GM23338 (cell line): ENCODE results near the gene TMEM247. TPM values are rescaled to one million over a fixed set of nuclear protein-coding genes. Genes with fewer than 3 reads are reported as not detected.

Source experiments
- ATAC-seq: fragments of 200-7000 bp; cut with Tn5 transposase; 3 replicates; pipeline ENCODE4 v1.9.1; 2020
- DNase-seq: peaks from one replicate; pipeline ENCODE4 v3.0.0-alpha.2; 2015; ENCODE audit warnings: low spot score
- H2AFZ ChIP-seq: fragments of 200-600 bp; sonication (generic); 2 replicates; pipeline ENCODE4 v1.8.0; 2016; ENCODE audit warnings: antibody characterized with exemption, mild to moderate bottlenecking, moderate library complexity
- H3F3A ChIP-seq: fragments of 200-600 bp; sonication (generic); replicated peaks from 2 replicates; pipeline ENCODE4 v1.8.0; 2017; ENCODE audit warnings: antibody characterized with exemption, mixed run types, low read depth
- H3K27ac ChIP-seq: fragments of 200-600 bp; sonication (generic); 2 replicates; pipeline ENCODE4 v1.6.1; 2016; ENCODE audit warnings: low read depth
- H3K27me3 ChIP-seq: fragments of 200-600 bp; sonication (generic); 2 replicates; pipeline ENCODE4 v1.8.0; 2016; ENCODE audit warnings: mild to moderate bottlenecking, mixed run types, moderate library complexity; ENCODE audit not compliant: insufficient read depth
- H3K36me3 ChIP-seq: fragments of 200-600 bp; sonication (generic); 2 replicates; pipeline ENCODE4 v1.8.0; 2016; ENCODE audit warnings: mild to moderate bottlenecking; ENCODE audit not compliant: insufficient read depth
- H3K4me1 ChIP-seq: fragments of 200-600 bp; sonication (generic); 2 replicates; pipeline ENCODE4 v1.8.0; 2016; ENCODE audit warnings: mild to moderate bottlenecking, moderate library complexity; ENCODE audit not compliant: insufficient read depth
- H3K4me2 ChIP-seq: fragments of 200-600 bp; sonication (generic); 2 replicates; pipeline ENCODE4 v1.7.1; 2017; ENCODE audit warnings: mixed run types
- H3K4me3 ChIP-seq: fragments of 200-600 bp; sonication (generic); 2 replicates; pipeline ENCODE4 v1.6.1; 2016; ENCODE audit warnings: mixed run types
- H3K79me2 ChIP-seq: fragments of 200-600 bp; sonication (generic); replicated peaks from 2 replicates; pipeline ENCODE4 v1.8.0; 2017; ENCODE audit warnings: mild to moderate bottlenecking; ENCODE audit not compliant: insufficient read depth
- H3K9me2 ChIP-seq: fragments of 200-600 bp; sonication (generic); 2 replicates; pipeline ENCODE4 v1.8.0; 2017; ENCODE audit not compliant: insufficient read depth
- H4K20me1 ChIP-seq: fragments of 200-600 bp; sonication (generic); replicated peaks from 2 replicates; pipeline ENCODE4 v1.8.0; 2017; ENCODE audit warnings: mild to moderate bottlenecking; ENCODE audit not compliant: insufficient read depth
- H3K27ac Mint-ChIP-seq: 2 replicates; pipeline ENCODE4 v1.8.0; 2020; ENCODE audit warnings: inconsistent platforms, mild to moderate bottlenecking, moderate library complexity, mixed read lengths
- H3K27me3 Mint-ChIP-seq: 3 replicates; pipeline ENCODE4 v1.8.0; 2022; ENCODE audit warnings: low read depth, mild to moderate bottlenecking, moderate library complexity, mixed read lengths, inconsistent platforms; ENCODE audit not compliant: insufficient read depth, poor library complexity
- H3K36me3 Mint-ChIP-seq: 3 replicates; pipeline ENCODE4 v1.8.0; 2021; ENCODE audit warnings: low read depth, mild to moderate bottlenecking, inconsistent platforms, moderate library complexity, mixed read lengths
- H3K4me1 Mint-ChIP-seq: 3 replicates; pipeline ENCODE4 v1.8.0; 2020; ENCODE audit warnings: mild to moderate bottlenecking, inconsistent platforms, mixed read lengths
- H3K4me3 Mint-ChIP-seq: 3 replicates; pipeline ENCODE4 v1.8.0; 2021; ENCODE audit warnings: moderate library complexity, mild to moderate bottlenecking, inconsistent platforms, mixed read lengths
- H3K9me3 Mint-ChIP-seq: 3 replicates; pipeline ENCODE4 v1.8.0; 2020; ENCODE audit warnings: moderate library complexity, mild to moderate bottlenecking, inconsistent platforms, mixed read lengths
- NANOG ChIP-seq: IDR thresholded peaks from 2 replicates; pipeline ENCODE4 v1.6.1; 2016; ENCODE audit warnings: antibody characterized with exemption, borderline replicate concordance
- ZNF462 ChIP-seq: fragments of 250-450 bp; sonication (Bioruptor Pico); IDR thresholded peaks from 2 replicates; pipeline ENCODE4 v1.5.0; 2020; ENCODE audit warnings: mild to moderate bottlenecking, moderate library complexity
- polyA plus RNA-seq: library from polyadenylated mRNA; unstranded; fragments of >200 nt; fragmentation: Nextera tagmentation; extraction: Ambion mirVana; gene quantifications from 2 replicates; pipeline ENCODE4 v1.2.1, GENCODE V29; 2016
- total RNA-seq: library from RNA; depleted of rRNA; stranded (reverse); fragments of >200 nt; shearing (Covaris generic); gene quantifications from 2 replicates; pipeline ENCODE4 v1.2.3, GENCODE V29; 2014

The TMEM247 gene
- total and polyA plus RNA-seq, 2 experiments from 2014 or later, result not detected

DNA sequence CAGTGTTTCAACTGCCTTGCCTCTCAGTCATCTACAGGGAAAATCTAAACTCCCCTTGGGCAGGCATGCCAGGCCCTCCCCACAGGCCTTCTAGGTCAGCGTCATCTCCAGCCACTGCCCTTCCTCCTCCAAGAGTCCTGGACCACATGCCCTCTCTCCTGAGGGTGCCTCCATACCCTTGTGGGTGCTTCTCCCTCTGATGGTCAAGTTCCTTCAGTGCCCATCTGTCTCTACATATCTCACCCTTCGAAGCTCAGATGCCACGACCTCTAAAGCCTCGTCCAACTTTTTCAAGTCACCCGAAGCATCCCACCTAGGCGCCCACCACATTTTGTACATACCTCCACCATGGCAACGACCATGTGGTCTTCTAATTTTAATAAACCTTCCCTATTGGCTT is 22.6 kb upstream of the TMEM247 start:
- Histone ChIP-seq H3K4me1 (no peaks in the 10 kb centered on the region), H3K4me2 (no peak overlapping the region), H3K4me3 (no peak overlapping the region), H3K9me2 (peaks cover 11% of the 10 kb centered on the region; the same call in 1 of the 2 replicates), H4K20me1 (no peaks in the 10 kb centered on the region), H3F3A (no peaks in the 10 kb centered on the region), H3K27ac (no peak overlapping the region), H2AFZ (no peak overlapping the region), H3K79me2 (no peaks in the 10 kb centered on the region), H3K27me3 (no peaks in the 10 kb centered on the region), H3K36me3 (no peaks in the 10 kb centered on the region)
- DNase-seq (no peak), ATAC-seq (no peak)
- Mint-ChIP-seq H3K4me1 (peaks cover 2% of the 10 kb centered on the region; the same call in 2 of the 3 replicates), H3K27ac (no peak overlapping the region), H3K36me3 (no peaks in the 10 kb centered on the region), H3K27me3 (no peaks in the 10 kb centered on the region), H3K4me3 (no peak overlapping the region), H3K9me3 (no peaks in the 10 kb centered on the region)
- TF ChIP-seq ZNF462 (CRISPR knock-in tag), result no peak

DNA sequence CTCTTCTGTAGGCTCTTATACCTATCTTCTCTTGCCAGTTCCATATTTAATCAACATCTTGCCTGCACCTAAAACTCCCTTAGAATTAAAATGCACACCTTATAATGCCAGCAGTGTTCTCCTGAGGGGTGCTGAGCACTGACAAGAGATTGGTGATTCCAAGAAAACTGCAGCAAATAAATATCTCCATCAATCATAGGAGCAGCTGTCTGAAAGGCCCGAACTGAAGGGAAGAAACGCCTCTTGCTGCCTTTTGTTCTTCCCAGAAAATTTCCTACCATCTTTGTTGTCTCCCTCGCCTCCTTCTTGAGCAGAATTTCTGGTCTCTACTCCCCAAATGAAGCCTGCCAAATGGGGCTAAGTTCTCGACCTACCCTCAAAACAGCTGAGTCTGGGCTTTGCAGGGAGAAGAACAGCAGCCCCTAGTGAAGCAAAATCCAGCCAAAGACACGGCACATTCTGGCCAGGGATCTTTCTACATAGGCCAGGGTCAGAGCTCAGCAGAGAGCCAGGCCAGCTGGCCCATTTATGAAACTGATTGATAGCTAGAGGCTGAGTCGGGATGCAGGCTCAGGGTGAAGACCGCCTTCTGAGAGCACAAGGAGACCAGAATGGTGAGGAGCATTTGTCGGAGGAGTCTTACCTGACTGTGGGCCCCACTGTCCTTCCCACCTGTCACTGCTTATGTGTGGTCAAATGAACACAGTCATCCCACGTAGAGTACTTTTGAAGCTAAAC is 20.4 kb upstream of the TMEM247 start:
- Mint-ChIP-seq H3K9me3 (no peaks in the 10 kb centered on the region), H3K27me3 (no peaks in the 10 kb centered on the region), H3K4me1 (peaks cover 2% of the 10 kb centered on the region; the same call in 2 of the 3 replicates), H3K36me3 (no peaks in the 10 kb centered on the region), H3K4me3 (no peak overlapping the region), H3K27ac (no peak overlapping the region)
- no peak for DNase-seq
- no peak overlapping the region for H3K27ac ChIP-seq
- no peak overlapping the region for H3K4me2 ChIP-seq
- no peaks in the 10 kb centered on the region for H3F3A ChIP-seq
- H3K4me3 ChIP-seq, result no peak overlapping the region
- no peak overlapping the region; the same call in 1 of the 2 replicates for H2AFZ ChIP-seq
- no peak for ATAC-seq
- H3K36me3 ChIP-seq, result no peaks in the 10 kb centered on the region
- H3K79me2 ChIP-seq, result no peaks in the 10 kb centered on the region
- H3K9me2 ChIP-seq, result 0 out of 2 replicates have a peak, but pooled peaks cover 6% of the 10 kb centered on the region
- H3K27me3 ChIP-seq, result no peaks in the 10 kb centered on the region
- TF ChIP-seq NANOG, result no peak
- H3K4me1 ChIP-seq, result no peaks in the 10 kb centered on the region
- no peaks in the 10 kb centered on the region for H4K20me1 ChIP-seq
